Ishikawa (cell line): ENCODE measurements around the gene TDP1.

ENCODE experiments used
- CEBPB ChIP-seq: IDR thresholded peaks from 2 replicates; pipeline ENCODE4 v1.6.1; 2012
- CREB1 ChIP-seq: IDR thresholded peaks from 2 replicates; pipeline ENCODE4 v1.6.1; 2012; ENCODE audit warnings: low read depth
- EGR1 ChIP-seq: IDR thresholded peaks from 2 replicates; pipeline ENCODE4 v1.6.1; 2012
- EP300 ChIP-seq: IDR thresholded peaks from 2 replicates; pipeline ENCODE4 v1.6.1; 2012; ENCODE audit warnings: borderline replicate concordance
- FOXM1 ChIP-seq: IDR thresholded peaks from 2 replicates; pipeline ENCODE4 v1.6.1; 2012; ENCODE audit warnings: low read depth, borderline replicate concordance
- MAX ChIP-seq: IDR thresholded peaks from 2 replicates; pipeline ENCODE4 v1.6.1; 2012
- NFIC ChIP-seq: IDR thresholded peaks from 2 replicates; pipeline ENCODE4 v1.6.1; 2012
- RAD21 ChIP-seq: IDR thresholded peaks from 2 replicates; pipeline ENCODE4 v1.6.1; 2012; ENCODE audit warnings: low read depth
- TAF1 ChIP-seq: IDR thresholded peaks from 2 replicates; pipeline ENCODE4 v1.6.1; 2012; ENCODE audit warnings: low read depth, mild to moderate bottlenecking
- TCF12 ChIP-seq: IDR thresholded peaks from 2 replicates; pipeline ENCODE4 v1.6.1; 2012; ENCODE audit warnings: low read depth
- TEAD4 ChIP-seq: IDR thresholded peaks from 2 replicates; pipeline ENCODE4 v1.6.1; 2012
- USF1 ChIP-seq: IDR thresholded peaks from 2 replicates; pipeline ENCODE4 v1.6.1; 2012
- YY1 ChIP-seq: IDR thresholded peaks from 2 replicates; pipeline ENCODE4 v1.6.1; 2012; ENCODE audit warnings: low read depth
- TF ChIP-seq, protein P1 (sequence below): IDR thresholded peaks from 2 replicates; pipeline ENCODE4 v1.6.1; 2012; ENCODE audit warnings: low read depth, mild to moderate bottlenecking

The TDP1 gene

DNA sequence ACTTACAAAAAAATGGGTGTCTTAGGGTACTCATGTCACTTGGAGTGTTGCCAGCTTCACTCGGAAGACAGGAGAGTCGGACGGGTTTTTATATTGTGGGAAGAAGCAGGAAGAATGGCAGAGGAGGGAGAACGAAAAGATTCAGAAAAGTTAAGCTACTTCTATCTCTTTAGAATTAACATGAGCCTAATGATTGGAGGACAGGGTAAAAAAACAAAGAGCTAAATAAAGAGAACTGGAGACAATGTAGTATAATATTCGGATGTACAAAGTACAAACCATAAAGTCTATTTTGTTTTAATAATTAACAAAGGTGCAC, 45.1 kb upstream of the TDP1 start:
- no peak for TF ChIP-seq YY1
- TF ChIP-seq, protein P1, sequence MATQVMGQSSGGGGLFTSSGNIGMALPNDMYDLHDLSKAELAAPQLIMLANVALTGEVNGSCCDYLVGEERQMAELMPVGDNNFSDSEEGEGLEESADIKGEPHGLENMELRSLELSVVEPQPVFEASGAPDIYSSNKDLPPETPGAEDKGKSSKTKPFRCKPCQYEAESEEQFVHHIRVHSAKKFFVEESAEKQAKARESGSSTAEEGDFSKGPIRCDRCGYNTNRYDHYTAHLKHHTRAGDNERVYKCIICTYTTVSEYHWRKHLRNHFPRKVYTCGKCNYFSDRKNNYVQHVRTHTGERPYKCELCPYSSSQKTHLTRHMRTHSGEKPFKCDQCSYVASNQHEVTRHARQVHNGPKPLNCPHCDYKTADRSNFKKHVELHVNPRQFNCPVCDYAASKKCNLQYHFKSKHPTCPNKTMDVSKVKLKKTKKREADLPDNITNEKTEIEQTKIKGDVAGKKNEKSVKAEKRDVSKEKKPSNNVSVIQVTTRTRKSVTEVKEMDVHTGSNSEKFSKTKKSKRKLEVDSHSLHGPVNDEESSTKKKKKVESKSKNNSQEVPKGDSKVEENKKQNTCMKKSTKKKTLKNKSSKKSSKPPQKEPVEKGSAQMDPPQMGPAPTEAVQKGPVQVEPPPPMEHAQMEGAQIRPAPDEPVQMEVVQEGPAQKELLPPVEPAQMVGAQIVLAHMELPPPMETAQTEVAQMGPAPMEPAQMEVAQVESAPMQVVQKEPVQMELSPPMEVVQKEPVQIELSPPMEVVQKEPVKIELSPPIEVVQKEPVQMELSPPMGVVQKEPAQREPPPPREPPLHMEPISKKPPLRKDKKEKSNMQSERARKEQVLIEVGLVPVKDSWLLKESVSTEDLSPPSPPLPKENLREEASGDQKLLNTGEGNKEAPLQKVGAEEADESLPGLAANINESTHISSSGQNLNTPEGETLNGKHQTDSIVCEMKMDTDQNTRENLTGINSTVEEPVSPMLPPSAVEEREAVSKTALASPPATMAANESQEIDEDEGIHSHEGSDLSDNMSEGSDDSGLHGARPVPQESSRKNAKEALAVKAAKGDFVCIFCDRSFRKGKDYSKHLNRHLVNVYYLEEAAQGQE = no peak
- no peak for TF ChIP-seq TAF1
- no peak for TF ChIP-seq EP300
- TF ChIP-seq MAX = no peak
- no peak for TF ChIP-seq TCF12
- no peak for TF ChIP-seq USF1
- no peak for TF ChIP-seq RAD21
- TF ChIP-seq CEBPB = no peak
- no peak for TF ChIP-seq TEAD4
- no peak for TF ChIP-seq FOXM1
- no peak for TF ChIP-seq NFIC

GRCh38 chr14:89911010-89911919, 44.5 kb upstream of the TDP1 start:
- TF ChIP-seq TAF1 (no peak), CEBPB (no peak), TEAD4 (no peak), FOXM1 (no peak), EGR1 (no peak)

DNA sequence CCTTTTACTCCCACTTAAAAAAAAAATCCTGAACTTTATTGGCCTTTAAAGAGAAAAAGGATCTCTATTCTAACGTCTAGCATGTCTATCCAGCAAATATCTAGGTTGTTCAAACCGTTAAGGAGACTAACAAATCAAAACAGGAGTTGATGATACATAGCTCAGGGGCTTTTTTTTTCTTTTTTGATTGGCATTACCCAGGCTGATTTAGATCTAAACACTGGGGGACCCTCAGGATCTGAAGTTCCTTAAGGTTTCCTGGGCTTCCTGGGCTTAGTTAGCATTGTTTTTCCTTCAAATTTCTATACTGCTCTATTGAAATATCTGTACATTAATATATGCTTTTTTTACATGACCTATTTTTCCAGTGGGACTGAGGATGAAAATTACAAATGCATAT, 43.5 kb upstream of the TDP1 start:
- TF ChIP-seq EP300 (no peak), MAX (no peak), TCF12 (no peak)
- TF ChIP-seq, protein P1 = no peak

- TF ChIP-seq CREB1 (no peak), USF1 (no peak), YY1 (no peak), NFIC (no peak)
Measured at GRCh38 chr14:89912667-89913211, 43.0 kb upstream of the TDP1 start.

GRCh38 chr14:89915114-89915878, 40.4 kb upstream of the TDP1 start:
- TF ChIP-seq RAD21 = peak; percentile 84
- TF ChIP-seq, protein P1 = no peak
